IMR-90 (cell line): ENCODE measurements around the gene AGO1. TPM values are rescaled to one million over a fixed set of nuclear protein-coding genes. Genes with fewer than 3 reads are reported as not detected.

Experiments
- ATAC-seq: fragments of 200-7000 bp; cut with Tn5 transposase; 2 replicates; pipeline ENCODE4 v1.9.1; 2020; ENCODE audit warnings: low read depth, mild to moderate bottlenecking, moderate library complexity
- BruUV-seq: library from RNA; stranded (reverse); fragments of 400-500 nt; replicated peaks from 2 replicates; lab custom pipeline; 2021; lab: Mats Ljungman, UMichigan
- CTCF ChIA-PET: fragments of 300-600 bp; formaldehyde crosslinking; extraction: SDS; loops from one replicate; lab custom pipeline; 2021; ENCODE audit warnings: antibody characterized with exemption; lab: Yijun Ruan, JAX
- POLR2A ChIA-PET: fragments of 300-600 bp; sonication (Branson Sonifier 250); formaldehyde crosslinking; loops from one replicate; lab custom pipeline; 2022; ENCODE audit warnings: antibody characterized with exemption; ENCODE audit not compliant: unreplicated experiment; lab: Charles Lee
- DNase-seq: peaks from one replicate; pipeline ENCODE4 v3.0.0; 2013
- H2AFZ ChIP-seq: replicated peaks from 2 replicates; pipeline ENCODE3; 2013; ENCODE audit warnings: low read length, mild to moderate bottlenecking; ENCODE audit not compliant: poor library complexity
- H2AK5ac ChIP-seq: 2 replicates; pipeline ENCODE4 v1.6.1; 2013; ENCODE audit warnings: low read depth, low read length, inconsistent platforms
- H2AK9ac ChIP-seq: replicated peaks from 2 replicates; pipeline ENCODE3; 2013; ENCODE audit warnings: mild to moderate bottlenecking, low read depth, low read length, moderate library complexity; ENCODE audit not compliant: poor library complexity
- H2BK120ac ChIP-seq: 2 replicates; pipeline ENCODE4 v1.6.1; 2013; ENCODE audit warnings: low read depth, low read length, inconsistent platforms
- H2BK15ac ChIP-seq: 3 replicates; pipeline ENCODE4 v1.6.1; 2013; ENCODE audit warnings: low read depth, low read length, inconsistent platforms
- H2BK20ac ChIP-seq: 2 replicates; pipeline ENCODE4 v1.6.1; 2013; ENCODE audit warnings: low read depth, mild to moderate bottlenecking, inconsistent platforms, low read length, moderate library complexity
- H2BK5ac ChIP-seq: 2 replicates; pipeline ENCODE4 v1.6.1; 2013; ENCODE audit warnings: mild to moderate bottlenecking, low read depth, low read length, inconsistent platforms; ENCODE audit not compliant: poor library complexity, severe bottlenecking
- H3K14ac ChIP-seq: replicated peaks from 2 replicates; pipeline ENCODE4 v1.6.1; 2013; ENCODE audit warnings: low read depth, low read length, inconsistent platforms
- H3K18ac ChIP-seq: 2 replicates; pipeline ENCODE4 v1.6.1; 2013; ENCODE audit warnings: low read depth, low read length, control low read depth
- H3K23ac ChIP-seq: 2 replicates; pipeline ENCODE4 v1.6.1; 2013; ENCODE audit warnings: low read depth, low read length, inconsistent platforms
- H3K27ac ChIP-seq: 2 replicates; pipeline ENCODE4 v1.5.1; 2013; ENCODE audit warnings: mild to moderate bottlenecking, control low read depth, low read length; ENCODE audit not compliant: insufficient read depth
- H3K27me3 ChIP-seq: 2 replicates; pipeline ENCODE4 v1.6.1; 2013; ENCODE audit warnings: low read length; ENCODE audit not compliant: control insufficient read depth, insufficient read depth
- H3K36me3 ChIP-seq: 2 replicates; pipeline ENCODE4 v1.6.1; 2013; ENCODE audit warnings: low read length, mixed read lengths; ENCODE audit not compliant: control insufficient read depth, insufficient read depth
- H3K4ac ChIP-seq: 2 replicates; pipeline ENCODE4 v1.6.1; 2013; ENCODE audit warnings: low read depth, low read length, inconsistent platforms
- H3K4me1 ChIP-seq: 2 replicates; pipeline ENCODE4 v1.6.1; 2013; ENCODE audit warnings: low read length, mixed read lengths; ENCODE audit not compliant: control insufficient read depth, insufficient read depth
- H3K4me2 ChIP-seq: 2 replicates; pipeline ENCODE4 v1.6.1; 2013; ENCODE audit warnings: low read depth, mild to moderate bottlenecking, control low read depth, low read length, moderate library complexity
- H3K4me3 ChIP-seq: 2 replicates; pipeline ENCODE4 v1.5.1; 2013; ENCODE audit warnings: low read depth, mild to moderate bottlenecking, control low read depth, low read length, moderate library complexity; ENCODE audit not compliant: insufficient read depth
- H3K56ac ChIP-seq: 2 replicates; pipeline ENCODE4 v1.6.1; 2013; ENCODE audit warnings: low read length, inconsistent platforms; ENCODE audit not compliant: insufficient read depth; ENCODE audit errors: extremely low read depth
- H3K79me1 ChIP-seq, 2 experiments: 2 replicates each; pipeline ENCODE4 v1.6.1; 2013; ENCODE audit warnings: low read length in 2 of 2, inconsistent platforms in 1 of 2, low read depth in 1 of 2
- H3K9ac ChIP-seq: 2 replicates; pipeline ENCODE4 v1.6.1; 2013; ENCODE audit warnings: low read depth, low read length, control low read depth
- H3K9me1 ChIP-seq: 2 replicates; pipeline ENCODE4 v1.6.1; 2013; ENCODE audit warnings: low read length, inconsistent platforms; ENCODE audit not compliant: insufficient read depth
- H3K9me3 ChIP-seq: 2 replicates; pipeline ENCODE4 v1.6.1; 2013; ENCODE audit warnings: low read length; ENCODE audit not compliant: control insufficient read depth, insufficient read depth
- H4K20me1 ChIP-seq: 2 replicates; pipeline ENCODE4 v1.6.1; 2013; ENCODE audit warnings: low read length, inconsistent platforms; ENCODE audit not compliant: insufficient read depth
- H4K5ac ChIP-seq: 2 replicates; pipeline ENCODE4 v1.6.1; 2013; ENCODE audit warnings: mild to moderate bottlenecking, low read depth, low read length, control low read depth
- H4K8ac ChIP-seq, 2 experiments: 2 replicates each; pipeline ENCODE4 v1.6.1; 2013; ENCODE audit warnings: low read depth in 2 of 2, low read length in 2 of 2, control low read depth in 1 of 2, inconsistent platforms in 1 of 2
- H4K91ac ChIP-seq: 2 replicates; pipeline ENCODE4 v1.6.1; 2013; ENCODE audit warnings: low read depth, low read length, inconsistent platforms; ENCODE audit not compliant: insufficient read depth
- BHLHE40 ChIP-seq: fragments of 150-350 bp; IDR thresholded peaks from 2 replicates; pipeline ENCODE4 v1.6.1; 2016; ENCODE audit warnings: mild to moderate bottlenecking, low read depth, low read length
- CEBPB ChIP-seq: IDR thresholded peaks from 2 replicates; pipeline ENCODE4 v1.6.1; 2012; ENCODE audit warnings: low read depth, low read length, improper control_type of control experiment
- CHD1 ChIP-seq: IDR thresholded peaks from 2 replicates; pipeline ENCODE4 v1.6.1; 2012; ENCODE audit warnings: low read depth, low read length, improper control_type of control experiment
- ELK1 ChIP-seq: fragments of 150-350 bp; IDR thresholded peaks from 2 replicates; pipeline ENCODE4 v1.6.1; 2016; ENCODE audit warnings: low read depth, mild to moderate bottlenecking, low read length, moderate library complexity, borderline replicate concordance
- FOS ChIP-seq: fragments of 150-350 bp; IDR thresholded peaks from 2 replicates; pipeline ENCODE4 v1.6.1; 2016; ENCODE audit warnings: low read depth, low read length
- MAFK ChIP-seq: IDR thresholded peaks from 2 replicates; pipeline ENCODE4 v1.6.1; 2012; ENCODE audit warnings: low read depth, low read length, improper control_type of control experiment
- MAZ ChIP-seq: IDR thresholded peaks from 2 replicates; pipeline ENCODE4 v1.6.1; 2012; ENCODE audit warnings: low read depth, mild to moderate bottlenecking, low read length, improper control_type of control experiment, moderate library complexity, borderline replicate concordance
- MXI1 ChIP-seq: IDR thresholded peaks from 2 replicates; pipeline ENCODE4 v1.6.1; 2012; ENCODE audit warnings: low read depth, mild to moderate bottlenecking, low read length, moderate library complexity, borderline replicate concordance
- NFE2L2 ChIP-seq: fragments of 150-350 bp; IDR thresholded peaks from 2 replicates; pipeline ENCODE4 v1.6.1; 2016; ENCODE audit warnings: low read depth, mild to moderate bottlenecking, low read length
- POLR2A ChIP-seq: IDR thresholded peaks from 2 replicates; pipeline ENCODE4 v1.6.1; 2012; ENCODE audit warnings: mild to moderate bottlenecking, low read depth, low read length
- RAD21 ChIP-seq: IDR thresholded peaks from 2 replicates; pipeline ENCODE4 v1.6.1; 2012; ENCODE audit warnings: low read length, improper control_type of control experiment
- RCOR1 ChIP-seq: IDR thresholded peaks from 2 replicates; pipeline ENCODE4 v1.6.1; 2012; ENCODE audit warnings: mild to moderate bottlenecking, low read length, improper control_type of control experiment; ENCODE audit not compliant: insufficient replicate concordance
- RFX5 ChIP-seq: IDR thresholded peaks from 2 replicates; pipeline ENCODE4 v1.8.0; 2012; ENCODE audit warnings: low read depth, mild to moderate bottlenecking, low read length, moderate library complexity
- WGBS, 2 experiments: methylation state at CpG; one replicate each; pipeline versions ENCODE4 v1.1.5 to v1.1.7; 2013; ENCODE audit warnings: missing lambda C conversion rate in 2 of 2; ENCODE audit not compliant: insufficient read length in 1 of 2; ENCODE audit errors: extremely low coverage in 2 of 2; 5-methylcytosine and 5-hydroxymethylcytosine counted together
- dilution Hi-C: fragments of 300-500 bp; cut with HindIII; formaldehyde crosslinking; loops from one replicate; pipeline ENCODE4 v1.14.3; 2018; ENCODE audit warnings: low sequenced_read_pairs; ENCODE audit not compliant: unreplicated experiment
- in situ Hi-C: fragments of 300-500 bp; cut with MboI; formaldehyde crosslinking; loops from 3 replicates; pipeline ENCODE4 v1.14.3; 2019; ENCODE audit warnings: low sequenced_read_pairs, inconsistent platforms, mixed read lengths
- intact Hi-C: fragments of 100-400 bp; cut with micrococcal nuclease; formaldehyde crosslinking; loops from 2 replicates; pipeline ENCODE4 v1.10.0; 2022
- polyA plus RNA-seq, 3 experiments: library from polyadenylated mRNA; depleted of rRNA; stranded (reverse); fragments of >200 nt; gene quantifications; 2 replicates each; pipeline ENCODE4 v1.2.3, GENCODE V29; 2012; ENCODE audit warnings: low replicate concordance in 1 of 3
- total RNA-seq: library from RNA; depleted of rRNA; stranded (reverse); fragments of >200 nt; gene quantifications from 2 replicates; pipeline ENCODE4 v1.2.3, GENCODE V29; 2012
- TF ChIP-seq, protein P1 (sequence below): conservative IDR thresholded peaks from 2 replicates; pipeline ENCODE4 v1.5.1; 2012; ENCODE audit warnings: mild to moderate bottlenecking, low read depth, low read length, improper control_type of control experiment

AGO1 gene
- total and polyA plus RNA-seq, 2 of the 4 experiments (the other 2 are of a cell fraction): 11.3 to 21.5 TPM

DNA sequence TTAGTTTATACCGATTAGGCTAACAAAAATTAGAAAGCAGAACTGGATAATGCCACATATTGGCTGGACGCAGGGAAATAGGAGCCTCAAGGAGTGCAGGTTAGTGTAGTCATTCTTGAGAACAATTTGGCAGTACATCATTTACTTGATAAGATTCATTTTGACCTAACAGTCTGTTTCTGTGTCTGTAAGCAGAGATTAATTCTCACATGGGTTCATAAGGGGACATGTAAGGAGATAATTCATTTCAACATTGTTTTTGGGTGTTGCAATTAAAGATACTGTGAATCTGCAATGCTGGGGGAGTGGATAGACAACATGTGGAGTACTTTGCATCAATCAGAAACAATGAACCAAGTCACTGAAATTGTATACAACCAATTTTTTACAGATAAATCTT lies 79.9 kb downstream of the AGO1 start:
- no peaks in the 10 kb centered on the region for H4K20me1 ChIP-seq
- intact Hi-C loops: no loop called here
- no peak overlapping the region for H4K5ac ChIP-seq

More for the DNA sequence above, 79.9 kb downstream of the AGO1 start:
- H3K9ac ChIP-seq: no peak overlapping the region
- WGBS, 2 experiments: no CpG with 5 or more reads among the region's 2 CpGs
- H2BK5ac ChIP-seq: no peak overlapping the region
- 0 out of 2 replicates have a peak, but pooled peaks cover 2% of the 10 kb centered on the region for H3K36me3 ChIP-seq
- H3K18ac ChIP-seq: no peak overlapping the region
- no peaks in the 10 kb centered on the region for H3K27me3 ChIP-seq
- H3K79me1 ChIP-seq: peaks cover 9 to 12% of the 10 kb centered on the region in 2 experiments
- TF ChIP-seq CHD1 (no peak), CEBPB (no peak), MAFK (no peak), FOS (no peak), POLR2A (no peak), NFE2L2 (no peak), MXI1 (no peak), RFX5 (no peak), MAZ (no peak), BHLHE40 (no peak), RAD21 (no peak), ELK1 (no peak), RCOR1 (no peak)
- TF ChIP-seq, protein P1, sequence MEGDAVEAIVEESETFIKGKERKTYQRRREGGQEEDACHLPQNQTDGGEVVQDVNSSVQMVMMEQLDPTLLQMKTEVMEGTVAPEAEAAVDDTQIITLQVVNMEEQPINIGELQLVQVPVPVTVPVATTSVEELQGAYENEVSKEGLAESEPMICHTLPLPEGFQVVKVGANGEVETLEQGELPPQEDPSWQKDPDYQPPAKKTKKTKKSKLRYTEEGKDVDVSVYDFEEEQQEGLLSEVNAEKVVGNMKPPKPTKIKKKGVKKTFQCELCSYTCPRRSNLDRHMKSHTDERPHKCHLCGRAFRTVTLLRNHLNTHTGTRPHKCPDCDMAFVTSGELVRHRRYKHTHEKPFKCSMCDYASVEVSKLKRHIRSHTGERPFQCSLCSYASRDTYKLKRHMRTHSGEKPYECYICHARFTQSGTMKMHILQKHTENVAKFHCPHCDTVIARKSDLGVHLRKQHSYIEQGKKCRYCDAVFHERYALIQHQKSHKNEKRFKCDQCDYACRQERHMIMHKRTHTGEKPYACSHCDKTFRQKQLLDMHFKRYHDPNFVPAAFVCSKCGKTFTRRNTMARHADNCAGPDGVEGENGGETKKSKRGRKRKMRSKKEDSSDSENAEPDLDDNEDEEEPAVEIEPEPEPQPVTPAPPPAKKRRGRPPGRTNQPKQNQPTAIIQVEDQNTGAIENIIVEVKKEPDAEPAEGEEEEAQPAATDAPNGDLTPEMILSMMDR: no peak
- H3K9me1 ChIP-seq: no peaks in the 10 kb centered on the region
- no peak overlapping the region for H2BK120ac ChIP-seq
- no peak overlapping the region for H3K27ac ChIP-seq
- no TSS peak for BruUV-seq
- H3K4me2 ChIP-seq: no peak overlapping the region
- no peak overlapping the region for H3K56ac ChIP-seq
- no peak overlapping the region for H2AK9ac ChIP-seq
- H2AFZ ChIP-seq: no peak overlapping the region
- no peak overlapping the region for H2AK5ac ChIP-seq
- no peak overlapping the region for H2BK15ac ChIP-seq
- no peaks in the 10 kb centered on the region for H3K9me3 ChIP-seq
- H3K14ac ChIP-seq: no peak overlapping the region
- DNase-seq (no peak), ATAC-seq (no peak)
- no peak overlapping the region for H3K23ac ChIP-seq
- H4K8ac ChIP-seq: no peak overlapping the region
- no peak overlapping the region for H3K4ac ChIP-seq
- H3K4me1 ChIP-seq: no peaks in the 10 kb centered on the region
- ChIA-PET POLR2A (no interaction called here), CTCF (no interaction called here)
- dilution Hi-C loops: no loop called here
- no peak overlapping the region for H3K4me3 ChIP-seq
- H2BK20ac ChIP-seq: no peak overlapping the region
- in situ Hi-C loops: no loop called here
- no peak overlapping the region for H4K91ac ChIP-seq
